T-helper 9 cell (primary cell): ENCODE data around the gene L3MBTL2.
"Not testable (repeated sequence)": the region's sequence is repeated elsewhere in the genome, so short reads cannot be mapped to it uniquely, and the experiment has no call there.

Source experiments
- DNase-seq: peaks from one replicate; pipeline ENCODE4 v3.0.0-alpha.2; 2020

L3MBTL2 gene

DNA sequence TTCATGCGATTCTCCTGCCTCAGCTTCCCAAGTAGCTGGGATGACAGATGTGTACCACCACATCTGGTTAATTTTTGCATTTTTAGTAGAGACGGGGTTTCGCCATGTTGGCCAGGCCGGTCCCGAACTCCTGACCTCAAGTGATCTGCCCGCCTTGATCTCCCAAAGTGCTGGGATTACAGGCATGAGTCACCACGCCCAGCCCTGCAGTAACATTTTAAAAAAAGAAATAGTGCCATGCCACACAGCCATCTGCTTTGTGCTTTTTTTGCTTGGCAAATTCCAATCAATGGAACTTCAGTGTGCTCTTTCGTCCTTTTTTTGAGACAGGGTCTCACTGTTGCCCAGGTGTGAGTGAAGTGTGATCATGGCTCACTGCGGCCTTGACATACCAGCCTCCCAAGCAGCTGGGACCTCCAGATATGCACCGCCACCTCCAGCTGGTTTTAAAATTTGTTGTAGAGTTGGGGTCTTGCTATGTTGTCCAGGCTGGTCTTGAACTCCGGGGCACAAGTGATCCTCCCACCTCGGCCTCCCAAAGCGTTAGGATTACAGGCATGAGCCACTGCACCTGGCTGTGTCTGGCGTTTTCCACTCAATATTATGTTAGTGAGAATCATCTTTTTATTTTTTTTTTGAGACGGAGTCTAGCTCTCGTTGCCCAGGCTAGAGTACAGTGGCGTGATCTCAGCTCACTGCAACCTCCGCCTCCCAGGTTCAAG is 37.4 kb downstream of the L3MBTL2 start:
- no peak for DNase-seq

DNA sequence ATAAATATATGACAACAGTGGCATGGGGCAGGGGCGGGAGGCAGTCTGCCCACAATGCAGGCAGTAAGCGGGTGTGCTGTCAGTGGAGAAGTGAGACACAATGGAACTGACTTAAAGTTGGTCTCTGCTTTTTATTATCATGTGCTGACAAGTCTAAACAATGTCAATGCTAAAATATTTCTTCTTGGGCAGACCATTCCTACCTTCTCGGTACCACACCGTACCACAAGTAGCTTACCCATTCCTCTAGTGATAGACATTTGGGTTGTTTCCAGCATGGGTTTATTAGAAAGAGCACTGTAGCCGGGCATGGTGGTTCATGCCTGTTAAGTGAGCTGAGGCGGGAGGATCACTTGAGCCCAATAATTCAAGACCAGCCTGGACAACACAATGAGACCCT is 38.2 kb downstream of the L3MBTL2 start:
- no peak for DNase-seq

DNA sequence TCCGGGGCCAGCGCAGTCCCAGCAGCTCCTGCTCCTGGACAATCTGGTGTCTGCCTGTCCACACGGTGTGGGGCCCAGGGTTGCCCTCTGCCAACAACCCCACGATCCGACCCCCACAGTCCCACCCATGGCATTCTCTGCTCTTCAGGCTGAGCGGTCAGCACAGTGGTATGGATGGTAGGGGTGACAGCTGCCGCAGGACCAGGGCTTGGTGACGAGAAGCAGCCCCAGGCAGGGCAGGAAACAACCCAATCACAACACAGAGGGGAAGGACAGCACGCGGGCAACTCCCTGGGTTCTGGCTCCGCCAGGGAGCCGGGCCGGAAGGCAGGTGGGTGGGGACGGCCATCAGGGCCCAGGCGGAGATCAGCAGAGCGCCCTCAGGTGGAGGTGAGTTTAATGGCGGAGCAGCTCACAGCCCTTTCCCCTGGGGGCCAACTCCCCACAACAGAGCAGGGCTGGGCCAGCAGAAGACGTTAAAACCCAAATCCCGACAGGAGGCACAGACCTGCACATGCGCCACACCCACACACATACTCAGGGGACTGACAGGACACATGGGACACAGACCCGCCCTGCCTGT is 40.9 kb downstream of the L3MBTL2 start:
- no peak for DNase-seq

DNA sequence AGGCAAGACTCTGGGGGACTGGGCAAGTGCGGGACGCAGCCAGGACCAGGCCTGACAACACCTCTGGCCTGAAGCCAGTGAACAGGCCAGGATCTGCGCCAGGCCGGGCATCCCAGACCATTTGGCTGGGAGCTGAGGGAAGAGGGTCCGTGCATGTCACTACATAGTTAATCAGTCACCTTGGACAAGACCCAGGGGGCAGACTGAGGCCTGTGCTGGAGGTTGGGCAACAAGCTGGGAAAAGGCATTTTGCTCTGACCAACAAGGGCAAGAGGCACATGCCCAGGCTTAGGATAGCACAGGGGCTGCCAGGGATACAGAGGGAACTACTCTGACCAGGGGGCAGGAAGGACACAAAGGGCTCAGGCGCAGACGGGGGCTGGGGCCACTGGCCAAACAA is 42.6 kb downstream of the L3MBTL2 start:
- DNase-seq, result no peak

DNA sequence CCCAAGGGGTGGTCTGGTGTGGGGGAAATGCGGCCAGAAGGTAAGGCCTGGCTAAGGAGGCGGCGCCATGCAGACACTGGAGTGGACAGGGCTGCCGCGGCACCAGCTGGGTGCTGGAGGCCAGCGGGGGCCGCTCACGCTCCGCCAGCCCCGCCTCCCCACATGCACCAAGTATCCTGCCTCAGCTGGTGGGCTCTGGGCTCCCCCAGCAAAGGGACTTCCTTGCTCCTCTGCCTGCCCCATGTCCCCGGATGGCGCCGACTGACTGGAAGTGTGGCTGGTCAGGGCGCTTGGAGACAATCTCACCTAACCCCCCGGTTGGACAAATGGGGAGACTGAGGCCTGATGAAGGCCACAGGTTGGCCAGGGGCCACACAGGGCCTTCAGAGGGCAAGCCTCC is 43.2 kb downstream of the L3MBTL2 start:
- no peak for DNase-seq

DNA sequence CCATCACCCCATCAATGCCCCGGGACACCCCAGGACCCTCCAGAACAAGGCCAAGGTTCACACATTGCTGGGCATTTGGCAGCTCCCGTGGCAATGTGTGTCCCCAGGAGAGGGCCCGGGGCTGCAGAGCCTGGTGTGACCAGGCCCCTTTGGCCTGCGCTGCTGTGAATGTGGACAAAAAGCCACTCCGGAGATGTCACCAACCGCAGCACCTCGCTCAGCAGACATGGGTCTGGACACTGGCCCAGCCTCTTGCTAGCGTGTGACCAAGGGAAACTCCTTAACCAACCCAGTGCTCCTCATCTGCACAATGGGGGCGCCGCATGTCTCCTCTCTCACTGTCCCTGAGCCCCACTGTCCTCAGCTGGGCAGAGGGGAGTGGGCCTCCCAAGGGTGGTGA is 43.6 kb downstream of the L3MBTL2 start:
- DNase-seq, result no peak

DNA sequence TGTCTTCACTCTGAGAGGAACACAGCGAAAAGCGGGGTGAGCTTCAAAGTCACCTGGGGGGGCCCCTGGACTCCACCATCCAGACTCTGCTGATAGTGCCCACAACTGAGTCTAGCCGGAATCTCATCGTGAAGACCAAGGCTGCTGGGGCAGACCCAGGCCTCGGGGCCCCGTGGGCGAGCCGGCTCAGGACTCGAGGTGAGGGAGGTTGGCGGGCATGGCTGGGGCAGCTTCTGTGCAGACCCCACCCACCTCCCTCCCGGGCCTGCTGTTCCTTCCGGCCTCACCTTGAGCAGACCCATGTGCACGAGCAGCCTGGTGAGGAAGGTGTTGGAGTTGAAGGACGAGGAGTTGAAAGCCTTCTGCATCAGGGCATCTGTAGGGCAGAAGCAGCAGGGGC is 44.3 kb downstream of the L3MBTL2 start:
- DNase-seq, result no peak

DNA sequence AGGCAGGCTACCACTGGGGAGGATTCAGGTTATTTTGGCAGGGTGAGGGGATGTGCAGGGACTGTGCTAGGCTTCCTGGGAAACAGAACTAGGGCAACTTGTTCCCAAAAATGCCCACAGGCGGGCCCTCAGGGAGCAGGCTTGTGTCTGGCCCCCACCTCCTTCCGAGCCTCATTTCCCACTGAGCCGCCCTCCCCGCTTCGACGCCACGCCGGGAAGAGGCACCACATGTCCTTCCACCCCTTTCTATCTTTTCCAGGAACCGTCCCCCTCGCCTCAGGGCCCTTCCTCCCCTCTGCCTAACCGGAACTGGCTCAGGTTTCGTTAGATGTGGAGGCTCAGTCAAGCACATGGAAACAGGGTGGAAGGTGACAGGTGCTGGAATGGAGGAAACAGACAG is 45.0 kb downstream of the L3MBTL2 start:
- DNase-seq, result no peak

DNA sequence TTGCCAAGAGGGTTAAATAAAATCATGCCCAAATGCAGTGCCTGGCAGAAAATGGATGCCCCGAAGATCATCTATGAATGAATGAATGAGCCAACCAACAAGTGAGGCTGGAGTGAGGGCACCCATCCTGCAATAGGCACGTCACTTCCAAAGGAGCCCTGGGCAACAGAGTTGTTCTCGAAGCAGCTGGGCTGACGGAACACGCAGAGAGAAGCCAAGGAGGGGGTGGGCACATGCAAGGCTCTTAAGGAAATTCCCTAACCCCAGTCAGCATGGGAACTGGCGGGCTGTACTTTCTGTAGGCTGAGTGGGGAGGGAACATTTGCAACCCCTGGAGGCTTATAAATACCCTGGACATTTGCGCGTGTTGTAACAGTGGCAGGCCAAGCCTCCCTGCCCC is 47.3 kb downstream of the L3MBTL2 start:
- DNase-seq, result no peak

DNA sequence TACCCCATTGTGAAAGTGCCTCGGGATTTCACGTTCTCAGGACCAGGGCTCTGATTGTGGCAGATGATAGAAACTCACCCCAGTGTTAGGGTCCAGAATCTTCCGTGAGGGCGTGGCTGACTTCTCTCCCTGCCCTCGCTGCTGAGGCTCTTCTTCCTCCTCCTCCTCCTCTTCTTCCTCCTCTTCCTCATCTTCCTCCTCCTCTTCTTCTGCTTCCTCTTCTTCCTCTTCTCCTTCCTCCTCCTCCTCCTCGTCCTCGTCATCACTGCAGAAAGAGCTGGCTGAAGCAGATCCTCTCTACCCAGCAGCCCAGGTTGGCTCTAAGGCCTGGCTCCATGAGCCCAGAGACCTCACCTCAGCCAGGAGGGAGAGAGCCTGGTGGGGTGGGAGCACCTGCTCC is 49.1 kb downstream of the L3MBTL2 start:
- DNase-seq, result no peak

DNA sequence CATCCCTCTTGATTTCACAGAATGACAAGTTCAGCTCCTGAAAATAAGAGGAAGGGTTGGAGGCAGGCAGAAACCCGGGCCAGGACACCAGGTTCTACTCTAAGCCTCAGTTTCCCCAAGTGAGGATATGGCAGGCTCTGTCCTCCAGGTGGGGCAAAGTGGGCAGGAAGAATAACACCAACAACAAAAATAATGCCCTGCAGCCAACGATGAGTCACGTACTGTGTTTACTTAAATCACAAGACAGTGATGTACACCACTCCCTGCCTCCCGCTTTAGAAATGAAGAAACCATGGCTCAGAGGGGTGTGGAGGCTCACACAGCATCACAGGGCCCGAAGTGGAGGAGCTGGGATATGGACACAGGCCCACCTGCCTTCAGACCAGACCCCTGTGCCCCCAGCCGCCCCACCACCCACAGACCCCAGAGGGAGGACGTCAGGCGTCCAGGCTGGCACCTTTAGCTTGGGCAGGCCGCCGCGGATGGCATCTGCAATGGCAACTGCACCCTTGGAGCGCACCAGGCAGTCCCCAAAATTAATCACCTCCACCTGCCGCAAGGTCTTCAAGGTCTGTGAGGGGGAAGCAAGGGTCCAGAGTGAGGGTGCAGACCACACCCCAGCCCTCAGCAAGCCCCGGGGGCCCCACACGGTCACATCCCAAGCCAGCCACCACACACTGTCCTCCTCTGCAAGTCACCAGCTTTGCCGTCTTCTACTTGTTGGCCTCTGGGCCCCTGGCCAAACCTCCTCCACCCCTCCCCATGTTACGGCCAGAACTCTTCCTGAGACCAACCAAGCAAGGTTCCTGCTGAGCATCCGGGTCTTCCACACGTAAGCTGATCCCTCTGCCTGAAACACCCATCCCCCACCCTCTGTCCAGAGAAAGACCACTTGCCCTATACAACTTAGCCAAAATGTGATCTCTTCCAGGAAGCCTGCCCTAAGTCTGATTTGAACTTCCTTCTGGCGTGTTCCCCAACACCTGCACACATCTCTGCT is 51.4 kb downstream of the L3MBTL2 start:
- DNase-seq, result no peak

DNA sequence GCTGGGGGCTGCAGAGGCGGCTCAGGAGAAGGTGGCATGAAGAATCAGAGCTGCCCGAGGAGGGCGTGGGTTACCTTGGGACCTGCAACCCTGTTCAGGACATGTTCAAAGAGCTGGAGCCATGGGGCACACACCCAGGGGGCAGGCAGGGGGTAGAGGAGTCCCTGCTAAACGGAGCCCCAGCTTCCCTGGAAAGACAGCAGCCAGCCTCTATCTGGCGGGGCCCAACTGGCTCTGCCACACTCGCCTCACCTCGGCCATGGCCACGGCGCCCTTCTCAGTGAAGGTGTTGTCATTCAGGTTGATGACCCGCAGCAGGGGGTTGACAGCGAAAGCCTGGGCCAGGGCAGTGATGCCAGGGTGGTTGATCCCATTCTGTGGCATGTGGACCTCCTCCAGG is 52.6 kb downstream of the L3MBTL2 start:
- DNase-seq, result no peak

DNA sequence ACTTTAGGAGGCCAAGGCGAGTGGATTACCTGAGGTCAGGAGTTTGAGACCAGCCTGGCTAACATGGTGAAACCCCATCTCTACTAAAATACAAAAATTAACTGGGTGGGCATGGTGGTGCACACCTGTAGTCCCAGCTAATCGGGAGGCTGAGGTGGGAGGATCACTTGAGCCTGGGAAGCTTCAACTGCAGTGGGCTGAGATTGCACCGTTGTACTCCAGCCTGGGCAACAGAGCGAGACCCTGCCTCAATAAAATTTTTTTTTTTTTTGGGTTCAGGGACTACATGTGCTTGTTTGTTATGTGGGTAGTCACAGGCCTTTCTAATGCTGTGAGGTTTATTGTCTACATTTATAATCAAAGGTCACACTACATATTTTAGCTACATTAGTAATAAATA is 54.6 kb downstream of the L3MBTL2 start:
- DNase-seq, result not testable (repeated sequence)

DNA sequence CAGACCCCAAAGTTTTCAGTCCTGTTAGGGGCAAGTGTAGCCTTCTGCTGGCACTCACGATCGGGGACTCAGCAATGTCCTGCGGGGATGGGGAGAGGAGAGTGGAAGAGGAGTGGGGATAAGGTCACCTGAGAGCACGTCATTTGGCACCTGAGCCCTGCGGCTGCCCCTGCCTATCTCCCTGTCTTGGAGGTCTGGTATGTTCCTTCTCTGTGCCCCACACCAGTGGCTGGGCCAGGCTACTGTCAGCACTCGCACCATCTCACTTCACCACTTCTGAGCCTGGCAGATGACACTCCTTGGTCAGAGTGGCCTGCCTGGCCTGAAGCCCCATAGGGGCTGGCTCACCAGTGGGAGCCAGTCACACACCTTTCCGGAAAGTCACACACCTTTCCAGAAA is 55.8 kb downstream of the L3MBTL2 start:
- no peak for DNase-seq

DNA sequence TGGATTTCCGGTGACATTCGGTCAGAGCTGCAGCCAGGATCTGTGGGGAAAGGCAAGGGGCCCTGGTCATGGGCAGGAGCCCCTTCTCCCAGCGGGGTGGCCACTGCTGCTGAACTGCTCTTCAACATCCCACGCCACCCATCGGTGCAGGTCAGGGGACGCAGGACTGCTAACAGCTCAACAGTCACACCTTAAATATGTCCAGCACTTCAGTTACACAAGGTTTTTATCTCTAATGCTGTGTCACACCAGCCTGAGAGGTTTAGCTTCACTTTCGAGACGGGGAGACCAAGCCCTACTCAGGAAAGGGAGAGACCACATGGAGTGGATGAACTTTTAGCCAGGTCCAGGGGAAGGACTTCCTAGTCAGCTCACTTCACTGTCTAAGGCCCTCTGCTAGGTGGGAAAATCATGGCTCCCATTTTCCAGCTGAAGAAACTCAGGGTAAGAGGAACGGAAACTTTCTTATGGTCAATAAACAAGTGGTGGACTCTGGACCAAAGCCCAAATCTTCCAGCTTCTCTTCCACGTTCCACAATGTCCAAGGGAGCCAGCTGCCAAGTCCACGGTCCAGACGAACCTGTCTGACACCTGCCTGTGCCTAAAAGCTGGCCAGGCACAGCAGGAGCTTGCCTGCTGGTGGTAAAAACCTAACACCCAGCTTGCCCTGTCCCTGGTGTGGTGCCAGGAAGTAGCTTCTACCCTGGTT is 56.6 kb downstream of the L3MBTL2 start:
- DNase-seq, result no peak

DNA sequence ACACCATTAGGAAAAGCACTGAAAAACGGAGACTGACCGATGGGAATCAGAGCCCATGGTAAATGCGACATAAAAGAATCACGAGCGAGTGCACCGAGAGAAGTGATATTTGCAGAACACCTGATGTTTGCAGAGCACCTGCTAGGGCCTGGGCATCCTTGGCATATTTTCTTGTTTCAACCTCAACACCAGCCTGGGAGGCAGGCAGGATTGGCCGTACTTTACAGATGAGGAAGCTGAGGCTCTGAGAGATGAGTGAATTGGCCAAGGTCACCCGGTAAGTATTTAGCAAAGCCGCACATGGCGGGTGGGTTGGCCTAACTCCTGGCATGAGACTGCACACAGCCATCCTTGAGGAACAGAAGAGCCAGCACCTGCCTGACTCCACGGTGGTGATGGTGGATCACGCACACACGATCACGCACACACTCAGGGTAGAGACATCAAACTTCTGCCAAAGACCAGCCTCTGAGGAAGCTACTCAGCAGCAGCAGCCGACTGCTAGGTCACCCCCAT is 57.2 kb downstream of the L3MBTL2 start:
- DNase-seq, result no peak

DNA sequence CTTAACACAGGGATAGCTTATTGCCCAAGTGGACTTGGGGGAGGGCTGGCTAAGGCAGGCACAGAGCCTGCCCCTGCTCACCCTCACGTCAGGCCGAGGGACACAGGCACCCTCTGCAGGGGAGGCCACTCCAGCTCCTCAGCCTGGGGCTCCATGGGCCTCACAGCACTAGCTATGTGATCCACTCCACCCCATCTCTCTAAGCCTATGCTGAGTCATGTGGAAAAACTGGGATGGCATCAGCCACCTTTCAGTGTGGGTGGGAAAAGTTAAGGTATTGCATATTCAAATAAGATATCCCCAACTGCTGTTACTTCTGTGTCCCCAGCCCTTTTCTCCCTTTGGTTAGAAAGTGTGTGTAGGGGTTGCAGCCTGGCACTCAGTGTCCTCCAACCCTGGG is 58.6 kb downstream of the L3MBTL2 start:
- DNase-seq, result no peak

DNA sequence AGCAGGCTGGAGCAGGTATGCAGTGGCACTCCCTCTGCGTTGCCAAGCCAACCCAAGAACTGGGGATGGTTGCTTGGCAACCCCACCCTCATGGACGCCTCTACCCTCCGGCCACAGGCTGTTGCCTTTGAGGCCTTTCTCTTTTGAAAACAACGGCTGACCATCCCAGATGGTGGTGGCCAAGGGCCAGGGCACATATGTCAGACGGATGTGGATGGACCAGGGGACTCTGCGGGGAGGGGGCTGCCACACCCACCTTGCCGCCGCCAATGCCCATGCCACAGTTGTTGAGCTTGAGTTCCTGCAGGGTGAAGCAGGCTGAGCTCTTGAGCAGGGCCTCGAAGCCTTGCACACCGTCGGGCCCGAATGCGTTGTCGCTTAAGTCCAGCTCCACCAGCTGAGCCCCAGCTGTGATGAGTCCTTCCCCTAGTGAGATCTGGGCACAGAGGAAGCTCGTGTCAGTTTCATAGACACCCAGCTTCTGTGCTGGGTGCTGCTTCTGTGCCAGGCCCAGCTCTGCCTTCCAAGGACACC is 59.4 kb downstream of the L3MBTL2 start:
- DNase-seq, result no peak

DNA sequence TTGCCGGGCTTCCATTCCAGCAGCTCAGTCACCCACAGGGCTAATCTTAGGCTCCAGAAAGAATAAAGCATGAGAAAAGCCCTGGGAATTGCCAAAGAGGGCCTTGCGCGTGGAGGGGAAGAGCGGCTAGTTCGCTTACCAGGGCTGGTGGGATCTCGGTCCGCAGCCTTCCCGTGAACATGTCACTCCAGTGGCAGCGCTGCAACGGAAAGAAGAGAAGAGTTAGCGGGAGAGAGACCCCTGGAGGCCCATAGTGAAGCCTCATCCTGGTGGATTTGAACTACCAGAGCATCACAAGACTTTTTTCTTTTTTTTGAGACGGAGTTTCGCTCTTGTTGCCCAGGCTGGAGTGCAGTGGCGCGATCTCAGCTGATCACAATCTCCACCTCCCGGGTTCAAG is 62.8 kb downstream of the L3MBTL2 start:
- no peak for DNase-seq

DNA sequence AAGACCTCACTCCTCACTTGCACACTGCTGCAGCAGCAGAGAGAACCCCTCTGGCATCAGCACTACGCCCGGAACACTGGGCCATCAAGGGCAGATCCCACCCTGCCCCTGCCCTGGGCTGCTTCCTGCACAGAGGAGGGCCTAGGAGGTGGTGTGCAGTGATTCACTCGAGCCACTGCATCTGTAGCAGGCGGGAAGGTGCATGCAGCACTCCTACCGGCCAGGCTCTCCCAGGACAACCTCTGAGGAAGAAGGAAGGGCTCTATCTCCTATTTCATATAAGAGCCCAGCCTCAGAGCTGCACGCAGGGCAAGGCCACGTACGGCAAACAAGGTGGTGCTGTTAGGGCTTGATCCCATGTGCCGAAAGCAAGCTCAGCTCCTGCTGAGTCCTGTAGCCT is 66.7 kb downstream of the L3MBTL2 start:
- no peak for DNase-seq

DNA sequence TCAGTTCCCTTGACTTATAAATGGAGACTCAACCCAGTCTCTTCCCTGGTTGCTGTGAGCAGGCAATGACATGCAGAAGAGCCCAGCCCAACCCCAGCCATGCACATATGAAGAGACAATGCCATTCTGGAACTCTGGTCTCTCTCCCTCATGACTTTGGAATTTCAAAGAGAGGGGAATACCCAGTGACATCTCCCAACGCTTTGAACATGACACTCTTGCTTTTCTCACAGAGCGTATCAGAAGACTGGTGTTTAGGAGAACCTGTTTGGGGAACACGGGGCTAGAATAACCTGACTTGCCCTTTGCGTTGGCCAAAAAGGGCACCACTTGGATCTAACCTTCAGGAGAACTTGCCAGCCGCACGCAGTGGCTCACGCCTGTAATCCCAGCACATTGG is 68.0 kb downstream of the L3MBTL2 start:
- no peak for DNase-seq

DNA sequence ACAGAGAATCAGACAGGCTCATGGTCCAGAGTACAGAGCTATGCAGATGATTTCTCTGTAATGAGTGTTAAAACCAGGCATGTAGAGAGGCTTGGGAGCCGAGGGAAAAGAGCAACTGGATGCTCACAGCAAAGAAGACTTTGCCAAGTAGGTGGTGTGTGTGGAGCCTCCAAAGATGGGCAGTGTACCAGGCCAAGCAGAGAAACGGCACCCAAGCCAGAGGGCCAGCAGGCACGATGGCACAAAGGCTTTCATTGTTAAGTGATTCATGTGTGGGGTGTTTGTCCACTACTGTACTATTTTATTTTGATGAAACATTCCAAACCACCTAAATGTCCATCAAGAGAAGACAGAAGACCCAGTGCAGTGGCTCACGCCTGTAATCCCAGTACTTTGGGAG is 69.7 kb downstream of the L3MBTL2 start:
- DNase-seq, result no peak

DNA sequence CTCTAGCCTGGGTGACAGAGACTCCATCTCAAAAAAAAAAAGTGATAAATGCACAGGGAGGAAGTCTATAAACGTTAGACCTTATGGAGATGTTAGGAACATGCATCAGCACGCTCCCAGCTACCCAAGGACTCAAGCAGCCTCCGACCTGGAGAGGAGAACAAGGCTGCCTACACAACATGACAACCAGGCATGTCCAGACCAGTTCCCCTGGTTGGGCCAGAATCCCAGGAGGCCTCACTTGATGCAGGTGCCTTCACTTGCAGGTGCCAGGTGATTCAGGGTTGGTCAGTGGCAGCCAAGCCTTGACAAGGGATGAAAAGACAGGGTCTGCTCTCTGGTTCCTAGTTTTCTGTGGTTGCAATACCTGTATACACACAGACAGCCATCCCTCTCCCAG is 75.0 kb downstream of the L3MBTL2 start:
- no peak for DNase-seq
